HG02759 (cell line): Measurements from ENCODE around the gene CREB3L2.
"Not testable (repeated sequence)": the region's sequence is repeated elsewhere in the genome, so short reads cannot be mapped to it uniquely, and the experiment has no call there.

Experiments used
- ATAC-seq: cut with Tn5 transposase; IDR thresholded peaks from one replicate; pipeline ENCODE4 v1.9.1; 2021; ENCODE audit warnings: mild to moderate bottlenecking, moderate library complexity; ENCODE audit not compliant: unreplicated experiment

Gene CREB3L2

DNA sequence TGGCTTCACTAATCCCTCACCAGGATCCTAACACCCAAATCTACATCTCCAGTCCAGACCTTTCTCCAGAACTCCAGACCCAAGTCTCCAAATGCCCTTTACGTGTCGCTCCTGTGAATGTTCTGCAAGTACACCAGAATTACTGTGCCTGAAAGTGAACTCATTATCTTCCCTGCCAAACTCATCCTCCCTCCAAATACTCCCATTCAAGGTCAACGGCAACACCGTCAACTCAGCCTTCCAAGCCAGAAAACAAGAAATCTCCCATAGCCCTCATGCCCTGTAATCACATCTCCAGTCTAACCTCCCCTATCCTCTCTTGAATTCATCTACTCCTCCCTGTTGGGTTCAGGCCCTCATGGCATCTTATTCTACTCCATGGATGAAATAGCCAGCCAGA is 12.3 kb downstream of the CREB3L2 start:
- no peak for ATAC-seq

DNA sequence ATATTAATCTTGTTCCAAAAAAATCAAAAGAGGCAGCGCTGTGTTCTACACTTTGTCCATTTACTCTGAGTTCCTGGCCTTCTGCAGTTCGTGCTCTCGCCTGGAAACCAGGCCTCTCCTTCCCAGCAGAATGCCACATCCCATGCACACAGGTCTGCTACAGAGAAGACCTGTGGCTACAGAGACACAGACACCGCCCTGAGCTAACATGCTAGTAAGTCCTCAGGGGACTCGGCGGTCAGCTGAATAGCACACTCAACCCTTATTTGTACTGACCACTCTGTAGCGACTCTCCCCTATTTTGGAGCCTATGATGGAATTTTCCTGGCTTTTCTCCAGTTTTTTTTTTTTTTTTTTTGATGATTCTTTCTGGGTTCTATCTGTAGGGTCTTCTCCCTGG is 12.8 kb downstream of the CREB3L2 start:
- no peak for ATAC-seq

DNA sequence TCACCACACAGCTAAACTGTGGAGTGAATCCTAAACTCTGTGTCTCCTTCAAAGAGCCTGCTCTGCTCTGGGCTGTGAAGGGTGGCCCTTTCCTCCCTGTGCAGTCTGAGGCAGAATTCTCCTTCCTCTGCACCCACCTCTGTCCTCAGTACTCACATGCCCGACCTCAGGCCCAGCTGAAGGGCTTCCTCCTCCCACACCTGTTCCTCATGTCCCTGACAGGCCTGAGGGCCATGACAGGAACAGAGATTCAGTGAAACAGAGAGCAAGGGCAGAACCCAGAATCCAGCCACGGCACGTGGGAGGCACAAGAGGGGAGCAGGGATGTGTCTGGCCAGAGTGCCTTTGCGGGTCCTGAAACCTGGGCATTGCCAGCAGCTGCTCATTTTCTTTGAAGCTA is 13.9 kb downstream of the CREB3L2 start:
- ATAC-seq, result peak; percentile 66

DNA sequence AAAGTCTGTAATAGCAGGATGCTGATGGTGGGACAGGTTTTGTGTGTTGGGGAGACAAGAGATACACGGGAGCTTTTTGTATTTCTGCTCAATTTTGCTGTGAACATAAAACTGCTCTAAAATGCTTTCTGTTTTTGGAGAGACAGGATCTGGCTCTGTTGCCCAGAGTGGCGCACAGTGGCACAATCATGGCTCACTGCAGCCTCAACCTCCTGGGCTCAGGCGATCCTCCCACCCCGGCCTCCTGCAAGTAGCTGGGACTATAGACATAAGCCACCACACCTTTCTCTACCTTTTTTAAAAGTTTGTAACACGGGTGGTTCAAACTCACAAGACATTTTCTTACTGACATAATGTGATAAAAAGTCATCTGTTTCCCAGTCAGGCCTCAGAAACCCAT is 14.3 kb downstream of the CREB3L2 start:
- ATAC-seq, result no peak

DNA sequence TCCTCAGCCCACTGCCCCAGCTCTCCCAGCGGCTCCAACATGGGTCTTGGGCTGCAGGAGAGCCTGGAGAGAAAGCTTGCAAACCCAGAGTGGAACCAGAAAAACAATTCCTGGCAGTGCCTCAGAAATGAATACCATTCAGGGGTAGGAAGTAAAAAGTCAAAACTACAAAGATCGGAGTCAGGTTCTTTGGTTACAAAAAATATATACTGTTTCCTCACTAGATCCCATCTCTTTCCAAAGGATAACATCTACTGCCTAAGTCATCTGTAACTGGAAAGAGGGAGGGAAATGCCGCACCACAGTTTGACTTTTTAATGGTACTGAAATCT is 14.9 kb downstream of the CREB3L2 start:
- no peak for ATAC-seq

DNA sequence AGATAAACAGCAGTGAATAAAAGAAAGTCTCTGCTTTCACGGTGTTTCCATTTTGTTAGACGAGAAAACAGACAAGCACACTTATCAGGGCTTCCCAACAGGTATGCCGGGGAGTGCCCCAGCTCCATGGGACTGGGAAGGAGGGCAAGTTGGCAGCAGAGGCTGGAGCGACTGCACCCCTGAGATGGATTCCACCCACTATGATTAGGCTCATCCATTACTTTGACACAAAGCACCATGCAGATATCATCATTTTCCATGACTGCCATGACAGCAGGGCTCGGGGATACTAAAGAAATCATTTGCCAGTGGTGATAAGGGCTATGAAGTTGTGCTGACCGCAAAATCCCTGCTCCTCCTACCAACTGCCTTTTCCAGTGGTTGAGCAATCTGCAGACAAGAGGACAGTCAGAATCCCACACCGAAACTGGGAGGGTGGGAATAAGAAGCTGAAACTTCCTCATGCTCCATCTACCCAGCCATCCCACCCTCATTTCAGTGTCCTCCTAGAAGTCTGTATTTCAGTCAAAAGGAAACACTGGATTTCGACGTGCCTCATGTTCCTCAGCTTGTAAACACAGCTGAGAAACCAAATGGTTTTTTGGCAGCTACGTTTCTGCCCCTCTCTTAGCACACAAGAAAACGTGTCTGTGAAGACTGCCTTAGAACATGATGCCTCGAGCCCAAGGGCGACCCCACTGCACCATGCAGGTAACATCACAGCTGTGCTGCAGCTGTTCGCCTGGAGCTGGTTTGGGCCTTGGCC is 15.5 kb downstream of the CREB3L2 start:
- ATAC-seq, result no peak

DNA sequence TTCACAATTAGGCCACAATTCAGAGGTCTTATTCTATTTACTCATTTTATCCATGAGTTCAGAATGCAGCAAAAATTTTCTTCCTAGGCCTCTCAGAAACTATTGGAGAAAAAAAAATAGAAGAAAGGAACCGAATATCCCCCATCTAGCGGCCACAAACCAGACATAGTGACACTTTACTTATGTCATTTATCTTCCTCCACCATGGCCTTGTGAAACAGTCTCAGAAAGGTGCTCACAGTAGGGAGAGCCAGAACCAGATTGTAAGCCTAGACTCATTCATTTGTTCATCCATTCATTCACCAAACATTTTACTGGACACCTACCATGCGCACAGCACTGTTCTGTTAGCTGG is 16.0 kb downstream of the CREB3L2 start:
- peak; percentile 32 for ATAC-seq

DNA sequence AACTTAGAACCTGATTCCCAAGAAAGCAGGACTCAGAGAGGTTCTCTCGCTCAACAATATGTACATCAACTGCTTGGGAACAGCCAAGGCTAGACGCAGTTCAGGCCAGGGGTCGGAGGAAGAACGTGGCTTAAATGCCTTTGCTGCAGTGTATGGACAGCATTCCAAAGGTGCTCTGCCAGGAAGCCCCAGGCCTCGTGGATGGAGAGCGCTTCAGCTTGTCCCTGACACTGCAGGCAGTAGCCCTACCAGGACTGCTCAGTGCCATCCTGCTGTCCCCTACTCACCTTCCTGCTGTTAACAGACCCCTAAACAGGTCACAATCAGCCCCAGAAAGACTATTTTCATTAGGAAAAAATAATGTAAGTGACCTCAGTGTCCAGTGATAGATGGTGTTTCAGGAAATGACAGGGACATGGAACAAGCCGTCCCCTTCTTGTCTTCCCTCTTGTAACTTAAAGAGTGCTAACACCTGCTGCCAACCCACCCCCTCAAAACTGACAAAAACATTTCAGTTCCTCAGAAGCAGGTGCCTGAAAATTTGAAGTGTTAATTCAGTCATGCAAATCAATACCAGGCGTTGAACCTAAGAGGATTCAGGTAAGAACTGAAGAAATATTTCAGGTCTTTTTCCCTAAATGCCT is 16.5 kb downstream of the CREB3L2 start:
- peak; percentile 50 for ATAC-seq

DNA sequence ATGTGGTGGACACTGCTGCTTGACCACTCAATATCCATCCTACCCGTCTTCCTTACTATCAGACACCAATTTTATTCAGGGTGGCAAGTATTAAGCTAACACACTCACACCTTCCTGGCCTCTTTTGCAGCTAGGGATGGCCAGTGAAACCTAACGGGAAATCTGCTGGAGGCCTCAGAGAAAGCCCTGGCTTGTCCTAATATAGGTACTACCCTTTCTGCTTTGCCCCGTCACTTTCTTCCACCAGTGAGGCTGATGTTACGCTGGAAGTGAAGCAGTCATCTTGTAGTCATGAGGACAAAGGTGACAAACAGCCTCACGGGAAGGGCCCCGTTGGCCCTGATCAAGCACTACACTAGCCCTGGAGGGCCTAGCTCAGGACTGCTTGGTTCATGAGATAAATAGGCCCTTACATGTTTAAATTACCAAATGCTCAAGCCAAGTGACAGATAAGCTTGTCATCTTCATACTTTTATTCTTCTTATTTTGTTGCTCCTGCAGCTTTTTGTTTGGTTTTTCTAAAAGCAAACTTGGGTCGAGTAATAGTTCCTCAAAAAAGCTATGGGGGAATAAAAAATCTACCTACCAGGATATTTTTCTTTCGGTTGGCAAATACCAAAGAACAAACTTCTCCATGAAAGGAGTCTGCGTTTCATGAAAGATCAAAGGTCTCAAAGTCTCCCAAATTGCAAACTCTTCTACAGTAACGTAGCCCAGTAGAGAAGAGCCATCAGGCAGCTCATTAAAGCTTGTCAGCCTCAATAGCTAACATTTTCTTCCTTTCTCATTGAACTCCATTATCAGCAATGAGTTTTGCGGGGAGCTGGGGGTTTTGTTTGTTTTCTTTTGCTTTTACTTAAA is 17.5 kb downstream of the CREB3L2 start:
- ATAC-seq, result no peak

DNA sequence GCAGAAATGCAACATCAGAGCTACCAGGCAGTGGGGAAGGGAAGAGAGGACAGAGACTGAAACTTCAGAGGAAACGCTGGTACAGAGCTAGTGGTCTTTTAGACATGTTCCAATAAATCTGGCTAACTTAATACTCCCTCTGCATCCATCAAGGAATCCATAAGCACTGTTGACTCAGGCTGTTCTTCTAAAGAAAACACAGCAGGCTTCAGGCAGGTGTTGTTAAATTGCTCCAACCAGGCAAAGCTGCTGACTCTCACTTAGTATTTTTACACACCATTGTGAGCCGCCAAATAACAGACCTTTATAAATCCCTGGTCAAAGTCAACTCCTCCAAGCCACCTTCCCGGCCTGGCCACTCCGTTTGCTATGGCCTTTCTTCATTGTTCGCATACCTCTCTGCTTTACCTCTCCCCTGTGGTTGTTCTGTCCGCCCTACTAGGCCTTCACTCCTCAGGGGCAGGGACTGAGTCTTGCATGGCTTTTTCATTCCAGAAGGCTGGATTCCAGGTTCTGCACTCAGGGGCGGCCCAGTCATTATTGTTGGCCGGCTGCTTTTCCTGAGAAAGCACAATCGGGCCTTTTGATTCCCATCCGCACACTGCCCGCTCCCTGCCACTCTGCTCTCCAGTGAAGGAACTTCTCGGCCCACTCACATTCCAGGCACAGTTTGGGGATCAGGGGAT is 18.4 kb downstream of the CREB3L2 start:
- no peak for ATAC-seq

DNA sequence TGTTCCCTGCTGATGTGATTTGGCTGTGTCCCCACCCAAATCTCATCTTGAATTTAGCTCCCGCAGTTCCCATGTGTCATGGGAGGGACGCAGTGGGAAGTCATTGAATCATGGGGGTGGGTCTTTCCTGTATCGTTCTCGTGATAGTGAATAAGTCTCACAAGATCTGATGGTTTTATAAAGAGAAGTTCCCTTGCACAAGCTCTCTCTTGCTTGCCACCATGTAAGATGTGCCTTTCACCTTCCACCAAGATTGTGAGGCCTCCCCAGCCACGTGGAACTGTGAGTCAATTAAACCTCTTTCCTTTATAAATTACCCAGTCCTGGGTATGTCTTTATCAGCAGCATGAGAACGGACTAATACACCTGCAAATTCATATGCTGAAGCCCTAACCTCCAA is 19.5 kb downstream of the CREB3L2 start:
- not testable (repeated sequence) for ATAC-seq

DNA sequence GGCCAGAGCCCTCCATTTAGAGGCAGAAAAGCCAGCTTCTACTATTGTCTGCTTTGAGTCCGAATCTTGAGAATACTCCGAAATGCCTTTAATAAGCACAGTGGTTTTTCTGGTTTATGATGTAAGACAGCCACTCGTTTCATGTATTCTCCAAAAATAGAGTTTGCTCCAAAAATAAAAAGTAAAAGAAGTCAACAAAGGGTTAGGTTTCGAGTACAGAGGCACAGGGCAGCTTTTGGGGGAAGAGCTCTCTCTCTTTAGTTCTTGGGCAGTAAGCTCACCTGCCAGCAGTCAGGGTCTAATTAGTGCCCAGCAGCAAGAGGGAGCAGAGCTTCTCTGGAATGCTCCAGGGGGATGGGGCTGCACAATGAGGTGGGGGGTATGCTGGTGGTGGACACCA is 20.2 kb downstream of the CREB3L2 start:
- peak; percentile 67 for ATAC-seq

DNA sequence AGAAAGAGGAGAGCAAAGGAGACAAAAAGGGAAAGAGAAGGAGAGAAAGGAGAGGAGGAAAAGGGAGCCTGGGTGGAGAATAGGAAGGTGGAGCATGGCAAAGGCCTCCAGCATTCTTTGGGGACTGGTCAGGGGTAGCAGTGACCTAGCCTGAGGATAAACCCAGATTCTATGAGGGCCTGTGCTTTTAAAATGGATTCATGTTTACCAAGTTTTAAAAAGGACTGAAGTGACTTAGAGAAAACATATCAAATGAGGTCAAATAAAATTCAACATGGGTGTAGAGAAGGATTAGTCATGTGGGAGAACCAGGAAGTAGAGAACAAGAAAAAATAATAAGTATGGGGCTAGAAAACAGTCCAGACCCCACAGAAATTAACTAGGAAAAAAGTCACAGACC is 20.7 kb downstream of the CREB3L2 start:
- ATAC-seq, result no peak

DNA sequence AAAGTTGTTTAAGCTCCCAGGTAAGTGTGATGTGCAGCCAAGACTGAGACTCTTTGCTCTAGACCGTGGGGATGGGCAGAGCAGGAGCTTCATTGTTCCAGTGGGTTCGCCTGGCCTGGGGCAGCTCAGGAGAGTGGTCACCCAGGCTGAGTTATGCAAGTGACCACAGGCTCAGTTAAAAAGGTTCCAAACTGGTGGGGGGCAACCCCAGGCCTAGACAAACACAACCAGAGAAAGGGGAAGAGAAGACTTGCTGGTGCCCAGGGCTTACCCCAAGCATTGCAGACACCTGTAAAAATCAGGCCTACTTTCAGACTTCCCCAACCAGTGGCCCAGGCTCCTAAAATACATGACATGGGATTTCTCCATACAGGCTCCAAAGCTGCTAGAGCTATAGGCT is 21.6 kb downstream of the CREB3L2 start:
- ATAC-seq, result no peak

DNA sequence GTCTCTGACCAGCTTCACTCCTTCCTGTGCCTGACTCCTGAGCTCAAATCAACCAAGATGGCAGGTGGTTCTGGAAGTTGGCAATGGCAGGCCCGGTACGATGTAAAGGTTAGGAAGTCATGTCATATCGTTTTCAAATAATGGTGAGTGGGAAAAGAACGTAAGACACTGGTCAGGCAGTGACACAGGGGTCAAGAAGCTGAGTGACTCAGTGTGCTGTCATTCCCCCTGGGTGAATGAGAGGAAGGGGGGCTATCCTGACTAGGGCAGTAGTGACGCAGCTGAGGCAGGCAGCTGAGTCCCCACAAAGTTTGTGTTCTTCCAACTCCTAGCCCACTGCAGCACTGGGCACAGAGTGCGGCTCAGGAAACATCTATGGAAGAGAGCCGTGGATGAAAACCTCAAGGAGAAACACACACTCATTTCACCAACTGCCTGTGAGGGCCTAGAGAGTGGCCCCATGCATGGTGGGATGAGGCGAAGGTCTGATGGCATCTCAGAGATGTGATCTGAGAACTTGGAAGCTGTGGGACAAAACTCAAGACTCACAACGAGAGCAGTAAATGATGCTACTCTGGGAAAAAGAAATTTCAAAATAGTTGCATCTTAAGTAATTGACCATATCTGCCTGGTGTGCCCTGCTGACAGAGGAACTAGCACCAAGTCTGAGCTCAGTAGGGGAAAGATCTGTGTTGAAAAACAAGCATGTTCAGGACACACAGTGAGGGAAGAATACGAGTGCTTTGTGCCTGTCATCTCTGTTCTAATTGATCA is 23.2 kb downstream of the CREB3L2 start:
- no peak for ATAC-seq

DNA sequence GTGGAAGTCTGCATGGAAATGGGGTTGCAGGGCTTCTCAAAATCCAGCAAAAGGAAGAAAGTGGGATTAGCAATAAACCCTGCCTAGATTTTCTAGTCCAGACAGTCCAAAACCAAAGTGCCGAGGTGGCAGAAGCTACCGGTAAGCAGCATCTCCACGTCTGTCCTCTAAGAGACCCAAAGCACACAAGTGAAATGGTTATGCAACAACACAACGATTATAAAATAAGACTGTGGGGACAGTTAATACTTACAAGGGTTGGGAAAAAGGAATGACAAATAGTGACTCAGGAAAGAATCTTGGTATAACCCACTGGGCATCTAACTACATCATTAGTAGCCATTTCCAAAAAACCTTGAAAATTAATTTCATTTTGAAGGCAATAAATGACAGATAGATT is 24.7 kb downstream of the CREB3L2 start:
- no peak for ATAC-seq

DNA sequence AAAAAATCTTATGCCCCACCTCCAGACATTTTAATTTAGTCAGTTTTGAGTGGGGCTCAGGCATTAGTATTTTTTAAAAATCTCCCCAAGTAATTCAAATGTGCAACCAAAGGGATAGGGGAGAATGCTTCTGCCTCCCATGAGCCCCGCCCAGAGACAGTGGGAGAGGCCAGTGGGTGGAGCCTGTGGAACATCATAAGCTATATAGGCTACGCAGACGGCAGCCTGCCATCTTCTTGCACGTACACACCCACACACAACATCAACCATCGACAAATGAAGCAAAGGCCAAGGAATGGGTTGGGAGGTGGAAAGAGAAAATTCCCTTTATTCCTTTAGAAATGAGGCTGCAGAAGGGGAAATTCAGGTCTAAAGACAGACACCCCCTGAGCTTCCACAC is 25.2 kb downstream of the CREB3L2 start:
- ATAC-seq, result no peak

DNA sequence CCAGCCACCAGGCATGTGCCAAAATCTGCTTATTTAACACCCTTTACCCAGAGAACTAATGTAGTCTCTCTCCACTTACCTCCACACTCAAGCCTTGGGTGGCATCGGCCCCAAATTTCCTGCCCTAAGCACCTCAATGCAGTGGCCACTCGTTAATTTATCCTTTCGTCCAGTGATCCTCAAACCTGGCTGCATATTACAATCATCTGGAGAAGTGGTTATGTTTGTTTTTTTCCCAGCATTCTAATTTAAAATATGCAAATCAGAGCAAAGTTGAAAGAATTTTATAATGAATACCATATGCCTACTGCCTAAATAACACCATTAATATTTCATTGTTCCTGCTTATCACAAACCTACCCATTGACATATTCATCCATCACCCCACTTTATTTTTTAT is 25.7 kb downstream of the CREB3L2 start:
- no peak for ATAC-seq

DNA sequence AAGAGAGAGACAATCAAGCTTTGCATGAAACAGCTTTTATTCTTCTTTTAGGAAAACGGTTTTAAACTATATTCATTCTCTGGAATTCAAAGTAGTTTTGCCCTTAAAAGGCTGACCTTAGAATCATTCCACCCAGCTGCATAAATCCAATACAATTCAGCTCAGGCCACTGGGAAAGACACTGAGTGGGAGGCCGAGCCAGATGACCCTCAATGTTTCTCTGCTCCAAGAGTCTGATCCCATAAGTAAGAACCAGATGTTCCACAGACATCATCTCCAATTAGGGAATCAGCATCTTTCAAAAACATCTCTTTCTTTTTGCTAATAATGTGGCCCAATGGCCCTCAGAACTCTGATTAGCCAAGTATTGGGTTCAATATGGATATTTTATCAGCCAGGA is 26.1 kb downstream of the CREB3L2 start:
- no peak for ATAC-seq

DNA sequence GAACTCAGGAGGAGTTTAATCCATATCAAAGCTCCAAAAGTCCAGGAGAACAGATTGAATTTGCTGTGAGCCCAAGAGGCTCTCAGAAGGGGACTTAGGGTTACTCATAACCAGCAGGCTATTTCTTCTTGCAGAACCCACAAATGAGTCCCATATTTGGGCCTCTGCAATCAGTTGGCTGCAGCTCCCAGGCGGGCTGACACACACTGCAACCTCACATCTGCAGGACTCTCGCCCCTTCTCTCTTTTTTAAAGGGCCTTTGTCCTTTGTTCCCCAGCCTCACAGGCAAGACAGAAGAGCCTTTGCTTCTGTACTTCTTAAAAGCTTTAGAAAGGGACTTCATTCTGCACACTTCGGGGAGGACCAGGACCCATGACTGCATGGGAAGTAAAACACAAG is 26.7 kb downstream of the CREB3L2 start:
- ATAC-seq, result peak; percentile 90

DNA sequence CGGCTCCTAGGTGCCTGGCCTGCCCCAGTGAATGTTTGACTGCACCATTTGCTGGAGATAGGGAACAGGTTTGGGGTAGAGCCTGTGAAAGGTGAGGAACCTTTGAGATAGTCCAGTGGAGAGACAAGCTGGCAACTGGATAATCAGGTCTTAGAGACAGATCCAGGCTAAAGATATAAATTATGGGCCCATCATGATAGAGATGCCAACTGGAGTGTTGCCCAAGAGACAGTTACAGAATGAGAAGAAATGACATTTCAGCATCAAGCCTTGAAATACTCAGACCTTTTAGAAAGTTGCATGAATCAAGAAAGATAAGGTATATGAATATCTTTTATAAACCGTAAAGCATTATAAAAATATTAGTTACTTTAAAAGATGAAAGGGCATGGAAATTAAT is 27.1 kb downstream of the CREB3L2 start:
- ATAC-seq, result no peak
